ENCODE measurements around the gene EXOSC3.
"Not testable (repeated sequence)": the region's sequence is repeated elsewhere in the genome, so short reads cannot be mapped to it uniquely, and the experiment has no call there.

EXOSC3 gene

DNA sequence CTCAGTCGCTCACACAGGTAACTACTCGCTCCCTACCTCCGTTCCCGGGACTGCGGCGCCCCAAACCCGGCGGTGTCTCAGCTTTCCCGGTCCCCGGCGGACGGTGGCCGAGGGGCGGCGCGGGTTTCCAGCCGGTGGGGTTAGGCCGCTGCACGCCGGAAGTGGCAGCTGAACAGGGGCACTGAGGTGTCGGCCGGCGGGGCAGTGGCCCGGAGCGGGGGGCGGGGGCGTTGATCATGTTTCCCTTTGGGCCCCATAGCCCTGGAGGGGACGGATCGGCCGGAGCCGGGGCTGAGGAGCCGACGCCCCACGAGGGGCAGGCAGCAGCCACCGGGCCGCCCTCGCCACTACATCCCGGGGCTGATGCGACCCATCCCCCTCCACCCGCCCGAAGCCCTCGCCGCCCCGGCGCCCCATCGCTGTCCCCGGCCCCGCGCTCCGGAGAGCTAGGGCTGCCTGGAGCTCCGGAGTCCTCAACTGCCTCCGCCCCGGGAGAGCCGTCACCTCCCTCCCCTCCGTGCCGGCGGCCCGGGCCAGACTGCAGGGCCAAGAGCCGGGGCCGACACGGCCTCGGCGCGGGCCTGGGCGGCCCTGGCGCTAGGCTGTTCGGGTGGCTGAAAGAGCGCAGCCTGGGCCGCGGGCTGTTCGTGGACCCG lies 15.9 kb upstream of the EXOSC3 start, which contains the start of gene DCAF10:
DCAF10 (plus strand) TSS at position 167 of the 656 bp plus-strand sequence; CDS start at position 237, 70 bp downstream.
- peak; percentile 31 to 85 for DNase-seq (ENCODE audit: low read depth in 1 of 2, low spot score in 1 of 2)
- TF ChIP-seq JUND (IDR thresholded peaks at IDR 0.05; ENCODE audit: low read depth) = no peak
- in situ Hi-C loops (cut with HindIII; ENCODE audit: low pct_unique_long_range_greater_than_20kb, low sequenced_read_pairs) = no loop called here

DNA sequence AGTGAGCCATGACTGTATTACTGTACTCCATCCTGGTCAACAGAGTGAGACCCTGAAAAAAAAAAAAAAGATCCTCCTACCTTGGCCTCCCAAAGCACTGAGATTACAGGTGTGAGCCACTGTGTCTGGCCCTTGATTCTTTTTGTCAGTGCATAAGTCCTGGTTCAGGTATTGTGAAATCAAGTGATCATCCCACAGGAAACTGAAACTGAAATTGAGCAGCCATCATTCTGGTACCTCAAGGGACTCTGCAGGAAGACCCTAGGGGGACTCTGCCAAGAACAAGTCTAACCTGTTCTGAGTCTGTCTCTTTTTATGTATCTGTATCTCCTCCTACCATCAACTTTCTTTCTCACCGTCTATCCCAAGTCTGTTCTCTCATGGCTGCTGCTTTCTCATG lies 13.8 kb upstream of the EXOSC3 start:
- in situ Hi-C loops (cut with HindIII; ENCODE audit: low pct_unique_long_range_greater_than_20kb, low sequenced_read_pairs) = no loop called here
- DNase-seq (ENCODE audit: low read depth in 1 of 2, low spot score in 1 of 2) = peak in 1 of 2 experiments; percentile 40
- no peak for TF ChIP-seq JUND (IDR thresholded peaks at IDR 0.05; ENCODE audit: low read depth)

DNA sequence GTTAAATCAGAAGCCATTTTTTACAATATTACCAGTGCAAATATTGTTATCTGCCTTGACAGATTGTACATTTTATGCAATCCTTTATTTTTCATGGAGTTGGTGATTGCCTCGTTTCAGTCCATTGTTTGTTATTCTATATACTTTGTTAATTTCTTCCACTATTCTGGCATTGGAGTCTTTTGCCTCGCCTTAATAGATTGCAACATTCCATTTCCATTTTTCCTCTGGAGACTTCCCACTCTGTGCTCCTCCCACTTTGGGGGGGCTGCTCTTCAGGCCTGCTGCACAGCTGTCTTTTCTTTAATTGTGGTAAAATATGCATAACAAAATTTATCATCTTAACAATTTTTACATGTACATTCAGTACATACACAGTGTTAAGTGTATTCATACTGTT lies 11.4 kb upstream of the EXOSC3 start:
- TF ChIP-seq JUND (IDR thresholded peaks at IDR 0.05; ENCODE audit: low read depth) = no peak
- in situ Hi-C loops (cut with HindIII; ENCODE audit: low pct_unique_long_range_greater_than_20kb, low sequenced_read_pairs) = no loop called here

DNA sequence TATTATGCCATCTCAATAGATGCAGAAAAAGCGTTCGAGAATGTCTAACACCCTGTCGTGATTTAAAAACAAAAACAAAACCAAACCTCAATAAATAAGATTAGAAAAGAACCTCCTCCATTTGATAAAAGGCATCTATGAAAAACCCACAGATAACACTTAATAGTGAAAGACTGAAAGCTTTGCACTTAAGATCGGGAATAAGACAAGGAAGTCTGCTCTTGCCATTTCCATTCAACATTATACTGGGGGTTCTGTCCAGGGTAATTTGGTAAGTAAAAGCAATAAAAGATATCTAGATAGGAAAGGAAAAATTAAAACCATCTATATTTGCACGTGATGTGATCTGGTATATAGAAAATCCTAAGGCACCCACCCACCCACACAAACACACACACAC lies 7.3 kb upstream of the EXOSC3 start:
- no peak for DNase-seq (ENCODE audit: low read depth in 1 of 2, low spot score in 1 of 2)
- in situ Hi-C loops (cut with HindIII; ENCODE audit: low pct_unique_long_range_greater_than_20kb, low sequenced_read_pairs) = no loop called here
- no peak for TF ChIP-seq JUND (IDR thresholded peaks at IDR 0.05; ENCODE audit: low read depth)

More for the DNA sequence above, 11.4 kb upstream of the EXOSC3 start:
- DNase-seq (ENCODE audit: low read depth in 1 of 2, low spot score in 1 of 2) = no peak

DNA sequence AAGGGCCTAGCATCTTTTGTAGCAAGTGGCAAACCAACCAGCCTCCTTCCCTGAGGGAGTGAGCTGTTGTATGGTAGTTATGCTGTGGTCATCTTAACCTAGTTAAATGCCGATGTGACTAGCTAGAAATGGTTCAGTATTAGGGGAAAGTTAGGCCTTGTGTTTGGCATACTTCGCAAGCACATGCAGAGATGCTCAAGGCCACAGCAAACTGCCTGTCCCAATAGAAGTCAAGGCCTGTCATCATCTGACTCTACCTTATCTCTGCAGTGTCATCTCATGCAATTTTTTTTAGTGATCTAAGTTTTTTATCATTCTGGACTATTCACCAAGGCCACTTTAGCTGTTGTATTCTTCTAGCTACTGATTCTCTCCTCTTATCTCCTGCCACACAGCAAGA lies 5.2 kb upstream of the EXOSC3 start:
- in situ Hi-C loops (cut with HindIII; ENCODE audit: low pct_unique_long_range_greater_than_20kb, low sequenced_read_pairs) = no loop called here
- no peak for DNase-seq (ENCODE audit: low read depth in 1 of 2, low spot score in 1 of 2)
- TF ChIP-seq JUND (IDR thresholded peaks at IDR 0.05; ENCODE audit: low read depth) = no peak

DNA sequence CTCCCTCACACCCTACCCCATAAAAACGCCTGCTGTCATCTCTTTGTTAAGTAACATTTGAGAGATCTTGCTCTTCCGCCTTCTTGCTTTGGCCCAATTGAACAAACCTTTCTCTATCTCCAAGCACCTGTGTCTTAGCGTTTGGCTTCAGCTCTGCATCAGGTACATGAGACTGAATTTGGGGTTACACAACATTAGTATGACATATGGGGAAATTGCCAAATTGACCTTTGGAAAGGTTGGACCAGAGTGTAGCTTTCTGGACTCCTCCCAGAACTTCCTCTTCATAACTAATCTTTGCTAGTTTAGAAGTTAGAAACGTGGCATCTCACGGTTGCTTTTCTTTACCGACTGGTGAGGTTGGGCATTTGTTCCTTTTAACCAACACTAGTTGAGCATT lies 3.5 kb upstream of the EXOSC3 start:
- in situ Hi-C loops (cut with HindIII; ENCODE audit: low pct_unique_long_range_greater_than_20kb, low sequenced_read_pairs) = no loop called here
- DNase-seq (ENCODE audit: low read depth in 1 of 2, low spot score in 1 of 2) = no peak

DNA sequence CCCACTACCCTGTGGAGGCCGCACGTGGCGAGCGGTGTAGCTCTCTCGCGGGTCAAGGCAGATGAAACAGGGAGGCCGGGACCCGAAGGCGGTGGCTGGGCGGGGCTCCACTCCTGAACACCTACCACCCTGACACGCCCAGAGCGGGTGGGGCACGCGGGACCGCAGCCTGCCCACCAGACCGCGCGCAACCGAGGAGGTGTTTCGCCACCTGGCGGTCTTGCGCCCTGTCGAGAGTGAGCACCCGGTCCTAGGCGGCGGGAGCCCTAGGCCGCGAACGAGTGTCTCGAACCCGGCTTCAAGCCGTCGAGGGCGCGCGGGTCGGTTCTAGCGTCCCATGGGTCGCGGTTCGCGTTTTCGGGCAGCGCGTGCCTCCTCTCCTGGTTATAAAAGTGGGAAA lies 2.2 kb upstream of the EXOSC3 start:
- TF ChIP-seq JUND (IDR thresholded peaks at IDR 0.05; ENCODE audit: low read depth) = no peak
- in situ Hi-C loops (cut with HindIII; ENCODE audit: low pct_unique_long_range_greater_than_20kb, low sequenced_read_pairs) = no loop called here
- no peak for DNase-seq (ENCODE audit: low read depth in 1 of 2, low spot score in 1 of 2)

More for the DNA sequence above, 3.5 kb upstream of the EXOSC3 start:
- TF ChIP-seq JUND (IDR thresholded peaks at IDR 0.05; ENCODE audit: low read depth) = no peak

DNA sequence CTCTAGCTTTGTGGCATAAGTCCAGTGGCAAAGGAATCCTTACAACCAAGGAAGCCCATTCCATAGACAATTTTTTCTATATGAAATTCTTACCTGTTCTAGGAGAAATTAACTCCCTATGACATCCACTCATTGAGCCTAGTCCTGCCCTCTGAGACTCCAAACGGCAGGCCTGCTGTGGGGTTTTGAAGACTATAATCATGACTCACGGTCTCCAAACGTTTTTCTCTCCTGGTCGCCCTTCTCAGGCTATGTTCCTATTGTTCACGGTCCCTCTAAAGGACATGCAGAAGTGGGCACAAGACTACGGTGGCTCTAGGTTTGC lies 611 bp downstream of the EXOSC3 start:
- no peak for TF ChIP-seq JUND (IDR thresholded peaks at IDR 0.05; ENCODE audit: low read depth)
- in situ Hi-C loops (cut with HindIII; ENCODE audit: low pct_unique_long_range_greater_than_20kb, low sequenced_read_pairs) = no loop called here
- no peak for DNase-seq (ENCODE audit: low read depth in 1 of 2, low spot score in 1 of 2)

DNA sequence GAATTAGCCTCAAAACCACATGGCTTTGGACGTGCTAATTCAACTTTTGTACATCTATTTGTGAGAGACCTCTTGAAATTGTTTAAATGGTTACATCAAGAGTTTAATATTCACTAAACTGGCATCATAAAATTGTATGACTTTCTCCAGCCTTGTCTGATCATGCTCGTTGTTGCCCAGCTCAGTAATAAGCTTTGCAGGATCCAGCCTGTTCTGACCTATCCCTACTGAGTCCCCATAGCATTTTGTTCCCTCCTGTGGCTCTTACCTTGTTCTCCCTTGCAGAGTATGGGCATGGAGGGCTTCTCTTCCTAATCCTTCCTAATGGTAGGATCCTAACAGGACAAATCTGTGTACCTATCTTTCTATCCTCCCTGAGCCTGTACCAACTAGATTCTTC lies 6.3 kb downstream of the EXOSC3 start:
- no peak for TF ChIP-seq JUND (IDR thresholded peaks at IDR 0.05; ENCODE audit: low read depth)
- DNase-seq (ENCODE audit: low read depth in 1 of 2, low spot score in 1 of 2) = no peak
- in situ Hi-C loops (cut with HindIII; ENCODE audit: low pct_unique_long_range_greater_than_20kb, low sequenced_read_pairs) = no loop called here

DNA sequence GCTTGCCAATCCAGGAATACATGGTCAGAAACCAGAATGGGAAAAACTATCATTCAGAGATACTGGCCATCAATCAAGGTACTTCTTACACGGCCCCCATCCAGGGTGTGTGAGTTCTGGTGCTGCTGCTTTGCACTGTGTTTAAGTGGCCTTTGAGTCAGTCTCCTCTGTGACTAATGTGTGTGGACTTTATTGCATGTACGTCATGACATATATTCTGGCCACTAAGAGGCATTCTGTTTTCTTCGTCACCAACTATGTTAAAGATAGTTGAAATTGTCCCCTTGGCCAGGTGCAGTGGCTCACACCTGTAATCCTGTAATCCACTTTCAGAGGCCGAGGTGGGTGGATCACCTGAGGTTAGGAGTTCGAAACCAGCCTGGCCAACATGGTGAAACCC lies 8.5 kb downstream of the EXOSC3 start:
- in situ Hi-C loops (cut with HindIII; ENCODE audit: low pct_unique_long_range_greater_than_20kb, low sequenced_read_pairs) = no loop called here
- no peak for DNase-seq (ENCODE audit: low read depth in 1 of 2, low spot score in 1 of 2)
- no peak for TF ChIP-seq JUND (IDR thresholded peaks at IDR 0.05; ENCODE audit: low read depth)

DNA sequence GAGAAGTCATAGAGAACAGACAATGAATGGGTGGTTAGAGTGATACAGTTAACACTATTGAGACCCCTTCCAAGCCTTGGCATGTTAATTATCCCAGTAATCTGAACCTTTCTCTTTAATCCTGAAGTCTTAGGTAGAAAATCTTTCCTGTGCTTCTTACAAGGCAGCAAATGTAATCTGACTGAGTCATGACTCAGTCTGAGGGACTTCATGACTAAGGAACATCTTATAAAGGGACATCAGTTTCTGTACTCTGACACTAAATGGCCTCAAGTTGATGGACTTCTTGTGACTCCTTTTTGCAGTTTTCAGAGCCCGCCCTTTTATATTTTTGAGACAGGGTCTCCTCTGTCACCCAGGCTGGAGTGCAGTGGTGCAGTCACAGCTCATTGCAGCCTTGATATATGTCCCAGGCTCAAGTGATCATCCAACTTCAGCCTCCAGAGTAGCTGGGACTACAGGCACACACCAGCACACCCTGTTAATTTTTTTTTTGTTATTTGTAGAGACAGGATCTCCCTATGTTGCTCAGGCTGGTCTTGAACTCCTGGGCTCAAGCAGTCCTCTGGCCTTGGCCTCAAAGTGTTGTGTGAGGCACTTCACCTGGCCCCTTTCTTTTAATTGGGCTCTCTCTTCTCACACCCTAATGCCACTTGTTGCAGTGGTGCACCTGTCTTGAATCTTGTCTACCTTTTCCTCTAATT lies 9.5 kb downstream of the EXOSC3 start:
- no peak for TF ChIP-seq JUND (IDR thresholded peaks at IDR 0.05; ENCODE audit: low read depth)
- in situ Hi-C loops (cut with HindIII; ENCODE audit: low pct_unique_long_range_greater_than_20kb, low sequenced_read_pairs) = no loop called here
- no peak for DNase-seq (ENCODE audit: low read depth in 1 of 2, low spot score in 1 of 2)

DNA sequence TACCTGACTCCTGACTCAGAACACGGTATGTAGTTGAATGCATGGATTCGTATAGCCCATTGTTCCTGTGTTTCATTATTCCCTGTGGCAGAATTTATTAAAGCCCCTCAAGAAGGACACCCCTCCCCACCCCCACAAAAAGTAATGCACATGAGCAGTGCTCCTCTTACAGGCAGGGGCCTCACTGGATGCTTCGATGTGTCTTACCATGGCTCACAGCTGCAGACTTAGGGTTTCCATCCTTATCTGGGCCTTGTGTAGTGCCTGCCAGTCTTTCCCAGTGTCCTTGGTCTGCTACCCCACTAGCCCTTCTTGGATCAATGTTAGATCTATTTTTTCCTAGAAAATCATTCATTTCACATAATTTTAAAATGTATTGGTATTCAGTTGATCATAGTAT lies 14.9 kb downstream of the EXOSC3 start:
- in situ Hi-C loops (cut with HindIII; ENCODE audit: low pct_unique_long_range_greater_than_20kb, low sequenced_read_pairs) = no loop called here
- DNase-seq (ENCODE audit: low read depth in 1 of 2, low spot score in 1 of 2) = no peak
- TF ChIP-seq JUND (IDR thresholded peaks at IDR 0.05; ENCODE audit: low read depth) = no peak

DNA sequence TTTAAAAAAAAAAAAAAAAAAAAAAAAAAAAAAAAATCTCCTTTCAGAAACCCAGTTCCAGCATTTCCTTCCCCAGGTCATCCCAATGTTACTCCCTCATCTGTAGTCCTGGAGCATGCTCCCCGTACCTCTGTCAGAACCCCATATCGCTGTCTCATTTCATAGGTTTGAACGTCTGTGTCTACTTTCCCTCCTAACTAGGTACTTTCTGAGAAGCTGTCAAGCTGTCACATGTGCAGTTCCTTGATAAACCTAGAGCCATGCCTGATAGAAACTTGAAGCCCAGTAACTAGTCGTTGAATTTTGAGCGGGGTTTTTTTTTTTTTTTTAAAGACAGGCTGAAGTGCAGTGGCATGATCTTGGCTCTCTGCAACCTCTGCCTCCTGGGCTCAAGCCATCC lies 15.6 kb downstream of the EXOSC3 start:
- in situ Hi-C loops (cut with HindIII; ENCODE audit: low pct_unique_long_range_greater_than_20kb, low sequenced_read_pairs) = no loop called here
- DNase-seq (ENCODE audit: low read depth in 1 of 2, low spot score in 1 of 2) = no peak
- TF ChIP-seq JUND (IDR thresholded peaks at IDR 0.05; ENCODE audit: low read depth) = no peak

DNA sequence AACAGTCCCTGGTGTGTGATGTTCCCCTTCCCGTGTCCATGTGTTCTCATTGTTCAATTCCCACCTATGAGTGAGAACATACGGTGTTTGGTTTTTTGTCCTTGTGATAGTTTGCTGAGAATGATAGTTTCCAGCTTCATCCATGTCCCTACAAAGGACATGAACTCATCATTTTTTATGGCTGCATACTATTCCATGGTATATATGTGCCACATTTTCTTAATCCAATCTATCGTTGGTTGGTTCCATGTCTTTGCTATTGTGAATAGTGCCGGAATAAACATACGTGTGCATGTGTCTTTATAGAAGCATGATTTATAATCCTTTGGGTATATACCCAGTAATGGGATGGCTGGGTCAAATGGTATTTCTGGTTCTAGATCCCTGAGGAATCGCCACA lies 19.6 kb downstream of the EXOSC3 start:
- DNase-seq (ENCODE audit: low read depth in 1 of 2, low spot score in 1 of 2); in situ Hi-C loops (cut with HindIII; ENCODE audit: low pct_unique_long_range_greater_than_20kb, low sequenced_read_pairs): not testable (repeated sequence)
